MM.1S (cell line): ENCODE data around the gene GNG12.

Experiments
- DNase-seq: peaks from one replicate; pipeline ENCODE4 v3.0.0-alpha.2; 2015
- H2AFZ ChIP-seq: fragments of 300-600 bp; sonication (generic); 2 replicates; pipeline ENCODE4 v1.6.0; 2016; ENCODE audit warnings: antibody characterized with exemption, low read length
- H3F3A ChIP-seq: fragments of 300-600 bp; sonication (generic); 2 replicates; pipeline ENCODE4 v1.6.1; 2016; ENCODE audit warnings: mild to moderate bottlenecking, antibody characterized with exemption, low read length, moderate library complexity, mixed read lengths; ENCODE audit not compliant: insufficient read depth
- H3K27ac ChIP-seq: fragments of 300-600 bp; sonication (generic); 2 replicates; pipeline ENCODE4 v1.5.1; 2016; ENCODE audit warnings: mild to moderate bottlenecking, low read length
- H3K27me3 ChIP-seq: fragments of 300-600 bp; sonication (generic); replicated peaks from 2 replicates; pipeline ENCODE4 v1.6.0; 2016; ENCODE audit warnings: low read length; ENCODE audit not compliant: insufficient read depth
- H3K36me3 ChIP-seq: fragments of 300-600 bp; sonication (generic); replicated peaks from 2 replicates; pipeline ENCODE4 v1.6.1; 2016; ENCODE audit warnings: mild to moderate bottlenecking, low read length, mixed read lengths; ENCODE audit not compliant: insufficient read depth
- H3K4me1 ChIP-seq: fragments of 300-600 bp; sonication (generic); 2 replicates; pipeline ENCODE4 v1.6.1; 2016; ENCODE audit warnings: low read length, mixed read lengths
- H3K4me2 ChIP-seq: fragments of 300-600 bp; sonication (generic); 2 replicates; pipeline ENCODE4 v1.6.0; 2016; ENCODE audit warnings: low read depth, low read length
- H3K4me3 ChIP-seq: fragments of 300-600 bp; sonication (generic); 2 replicates; pipeline ENCODE4 v1.5.1; 2016; ENCODE audit warnings: low read length, mixed read lengths
- H3K79me2 ChIP-seq: fragments of 300-600 bp; sonication (generic); 2 replicates; pipeline ENCODE4 v1.6.1; 2016; ENCODE audit warnings: mixed run types, low read length, mixed read lengths
- H3K9ac ChIP-seq: fragments of 300-600 bp; sonication (generic); 2 replicates; pipeline ENCODE4 v1.6.1; 2016; ENCODE audit warnings: low read length, mixed read lengths
- H3K9me2 ChIP-seq: fragments of 300-600 bp; sonication (generic); replicated peaks from 2 replicates; pipeline ENCODE4 v1.6.1; 2016; ENCODE audit warnings: mild to moderate bottlenecking, low read length, mixed read lengths; ENCODE audit not compliant: insufficient read depth
- H3K9me3 ChIP-seq: fragments of 300-600 bp; sonication (generic); replicated peaks from 2 replicates; pipeline ENCODE4 v1.6.1; 2016; ENCODE audit warnings: mild to moderate bottlenecking, low read length, mixed read lengths; ENCODE audit not compliant: insufficient read depth
- H4K20me1 ChIP-seq: fragments of 300-600 bp; sonication (generic); 2 replicates; pipeline ENCODE4 v1.6.1; 2016; ENCODE audit warnings: mild to moderate bottlenecking, low read length, moderate library complexity, mixed read lengths; ENCODE audit not compliant: insufficient read depth
- EZH2 ChIP-seq: fragments of 300-600 bp; sonication (generic); optimal IDR thresholded peaks from 2 replicates; pipeline ENCODE3; 2017; ENCODE audit warnings: low read depth, mild to moderate bottlenecking, antibody characterized with exemption, low read length, mixed read lengths
- EZH2phosphoT487 ChIP-seq: fragments of 300-600 bp; sonication (generic); IDR thresholded peaks from 2 replicates; pipeline ENCODE4 v1.6.1; 2018; ENCODE audit warnings: antibody characterized with exemption, low read length
- TF ChIP-seq, protein P1 (sequence below): fragments of 300-600 bp; sonication (generic); IDR thresholded peaks from 2 replicates; pipeline ENCODE4 v1.5.1; 2016; ENCODE audit warnings: antibody characterized with exemption, low read length, mixed read lengths

GNG12 gene

DNA sequence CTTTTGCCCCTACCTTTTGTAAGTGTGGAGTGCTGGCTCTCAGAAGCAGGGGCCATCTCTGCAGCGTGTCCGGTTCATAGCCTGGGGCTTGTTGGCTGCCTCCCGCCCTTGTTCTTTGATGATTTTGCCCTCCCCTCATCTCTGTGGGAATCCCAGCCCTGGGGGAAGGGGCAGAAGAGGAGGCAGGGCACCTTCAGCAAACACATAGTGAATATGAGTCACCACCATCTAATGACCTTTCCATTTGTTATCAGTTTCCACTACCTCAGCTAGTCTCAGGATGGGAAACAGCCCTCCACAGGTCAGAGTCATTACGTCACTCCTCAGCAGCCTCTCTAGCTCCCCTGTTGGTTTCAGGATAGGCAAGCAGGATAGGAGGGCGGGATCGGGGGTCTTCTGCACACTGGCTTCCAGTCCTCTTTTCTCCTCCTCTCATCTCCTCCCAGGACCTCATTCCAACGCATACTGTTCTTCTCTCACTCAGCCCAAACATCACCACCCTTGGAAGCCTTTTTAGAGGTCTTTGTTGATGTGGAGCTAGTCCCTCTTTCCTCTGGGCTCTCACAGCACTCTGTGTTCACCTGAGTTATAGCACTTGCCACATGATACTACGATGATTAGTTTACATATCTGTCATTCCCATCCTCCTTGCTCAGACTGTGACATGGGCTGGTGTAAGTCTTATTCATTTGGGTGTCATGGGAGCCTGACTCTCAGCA, 132.4 kb downstream of the GNG12 start:
- H3K36me3 ChIP-seq = no peaks in the 10 kb centered on the region
- H3K4me3 ChIP-seq = no peak overlapping the region
- DNase-seq = no peak
- no peaks in the 10 kb centered on the region for H3F3A ChIP-seq
- H3K9me2 ChIP-seq = no peaks in the 10 kb centered on the region
- H3K27me3 ChIP-seq = no peaks in the 10 kb centered on the region
- TF ChIP-seq, protein P1, sequence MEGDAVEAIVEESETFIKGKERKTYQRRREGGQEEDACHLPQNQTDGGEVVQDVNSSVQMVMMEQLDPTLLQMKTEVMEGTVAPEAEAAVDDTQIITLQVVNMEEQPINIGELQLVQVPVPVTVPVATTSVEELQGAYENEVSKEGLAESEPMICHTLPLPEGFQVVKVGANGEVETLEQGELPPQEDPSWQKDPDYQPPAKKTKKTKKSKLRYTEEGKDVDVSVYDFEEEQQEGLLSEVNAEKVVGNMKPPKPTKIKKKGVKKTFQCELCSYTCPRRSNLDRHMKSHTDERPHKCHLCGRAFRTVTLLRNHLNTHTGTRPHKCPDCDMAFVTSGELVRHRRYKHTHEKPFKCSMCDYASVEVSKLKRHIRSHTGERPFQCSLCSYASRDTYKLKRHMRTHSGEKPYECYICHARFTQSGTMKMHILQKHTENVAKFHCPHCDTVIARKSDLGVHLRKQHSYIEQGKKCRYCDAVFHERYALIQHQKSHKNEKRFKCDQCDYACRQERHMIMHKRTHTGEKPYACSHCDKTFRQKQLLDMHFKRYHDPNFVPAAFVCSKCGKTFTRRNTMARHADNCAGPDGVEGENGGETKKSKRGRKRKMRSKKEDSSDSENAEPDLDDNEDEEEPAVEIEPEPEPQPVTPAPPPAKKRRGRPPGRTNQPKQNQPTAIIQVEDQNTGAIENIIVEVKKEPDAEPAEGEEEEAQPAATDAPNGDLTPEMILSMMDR = no peak
- TF ChIP-seq EZH2phosphoT487 = no peak
- TF ChIP-seq EZH2 = no peak
- H4K20me1 ChIP-seq = no peaks in the 10 kb centered on the region
- no peaks in the 10 kb centered on the region for H3K79me2 ChIP-seq
- H2AFZ ChIP-seq = no peak overlapping the region
- no peaks in the 10 kb centered on the region for H3K4me1 ChIP-seq
- H3K4me2 ChIP-seq = no peak overlapping the region
- H3K9me3 ChIP-seq = no peaks in the 10 kb centered on the region
- no peak overlapping the region for H3K27ac ChIP-seq
- no peak overlapping the region for H3K9ac ChIP-seq

DNA sequence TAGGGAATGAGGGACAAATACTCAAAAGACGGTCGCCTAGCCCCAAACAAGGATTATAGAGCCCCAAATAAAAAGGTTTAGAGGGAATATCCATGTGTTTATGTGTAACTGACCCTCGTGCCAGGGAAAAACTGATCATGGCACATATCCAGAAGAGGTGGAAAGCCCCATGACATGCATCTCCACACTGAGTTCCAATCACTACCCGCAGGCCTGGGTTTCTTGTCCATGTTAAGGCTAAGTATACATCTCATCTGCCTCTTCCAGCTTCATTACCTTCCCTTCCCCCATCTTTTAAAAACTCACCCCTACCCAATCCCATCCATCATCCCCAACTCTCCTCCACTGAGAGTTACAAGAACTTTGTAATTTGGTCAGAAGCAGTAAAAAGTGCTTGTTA, 133.0 kb downstream of the GNG12 start:
- H3K9me2 ChIP-seq = no peaks in the 10 kb centered on the region
- no peaks in the 10 kb centered on the region for H3K9me3 ChIP-seq
- no peak for DNase-seq
- H2AFZ ChIP-seq = no peak overlapping the region
- no peaks in the 10 kb centered on the region for H3K4me1 ChIP-seq
- TF ChIP-seq EZH2 (no peak), EZH2phosphoT487 (no peak)
- TF ChIP-seq, protein P1 = no peak
- H3K27me3 ChIP-seq = no peaks in the 10 kb centered on the region
- no peaks in the 10 kb centered on the region for H3K79me2 ChIP-seq
- H3K4me2 ChIP-seq = no peak overlapping the region
- H3K27ac ChIP-seq = no peak overlapping the region
- H4K20me1 ChIP-seq = no peaks in the 10 kb centered on the region
- H3K4me3 ChIP-seq = no peak overlapping the region
- H3K9ac ChIP-seq = no peak overlapping the region
- no peaks in the 10 kb centered on the region for H3K36me3 ChIP-seq
- no peaks in the 10 kb centered on the region for H3F3A ChIP-seq

DNA sequence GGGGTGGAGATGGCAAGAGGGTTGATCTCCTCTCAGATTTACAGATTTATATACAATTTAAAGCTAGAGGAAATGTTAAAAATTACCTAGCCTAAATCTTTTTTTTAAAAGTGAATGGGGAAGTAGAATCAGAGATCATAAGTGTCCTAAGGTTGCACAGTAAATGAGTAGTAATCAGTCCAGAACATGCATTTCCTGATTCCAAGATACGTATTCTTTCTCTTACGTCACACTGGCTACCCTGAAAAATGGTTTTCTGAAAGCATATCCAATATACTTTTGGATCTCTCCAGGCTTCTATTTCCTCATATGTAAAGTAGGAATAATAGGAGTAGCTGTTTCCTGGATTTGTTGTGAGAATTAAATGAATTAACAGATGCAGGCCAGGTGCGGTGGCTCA, 136.6 kb downstream of the GNG12 start:
- Histone ChIP-seq H3K9me2 (no peaks in the 10 kb centered on the region), H3K36me3 (no peaks in the 10 kb centered on the region), H3K27ac (no peak overlapping the region), H3K27me3 (no peaks in the 10 kb centered on the region), H3K9ac (no peak overlapping the region), H3K4me3 (no peak overlapping the region), H3K9me3 (no peaks in the 10 kb centered on the region), H3K4me1 (no peaks in the 10 kb centered on the region), H2AFZ (no peak overlapping the region), H4K20me1 (no peaks in the 10 kb centered on the region), H3K79me2 (no peaks in the 10 kb centered on the region), H3F3A (no peaks in the 10 kb centered on the region), H3K4me2 (no peak overlapping the region)
- no peak for DNase-seq
- TF ChIP-seq, protein P1 = no peak
- TF ChIP-seq EZH2 (no peak), EZH2phosphoT487 (no peak)
